Erythroblast (primary cell): ENCODE measurements around the gene LRRC74A.
"Not testable (repeated sequence)": the region's sequence is repeated elsewhere in the genome, so short reads cannot be mapped to it uniquely, and the experiment has no call there.

ENCODE experiments used
- GATA1 ChIP-seq: IDR thresholded peaks from 2 replicates; pipeline ENCODE4 v1.6.1; 2011; ENCODE audit warnings: low read depth, mild to moderate bottlenecking, control low read depth, low read length, moderate library complexity
- POLR2A ChIP-seq: IDR thresholded peaks from 2 replicates; pipeline ENCODE4 v1.6.1; 2011; ENCODE audit warnings: mild to moderate bottlenecking, low read length

- not testable (repeated sequence) for TF ChIP-seq POLR2A, GATA1
Measured at GRCh38 chr14:76914533-76915081, 88.4 kb downstream of the LRRC74A start.
